Suprapubic skin (tissue), 4 donors: ENCODE results near the gene WNT5B. TPM values are rescaled to one million over a fixed set of nuclear protein-coding genes. Genes with fewer than 3 reads are reported as not detected.

ENCODE experiments used
- DNase-seq, 2 donors: peaks; one replicate each; pipeline ENCODE4 v3.0.0-alpha.2; 2019; ENCODE audit warnings: low spot score in 2 of 2
- H3K27ac ChIP-seq: fragments of 200-600 bp; sonication (generic); one replicate; pipeline ENCODE4 v1.5.1; 2019
- H3K27me3 ChIP-seq: fragments of 200-600 bp; sonication (generic); one replicate; pipeline ENCODE4 v1.5.1; 2019
- H3K36me3 ChIP-seq: fragments of 200-600 bp; sonication (generic); one replicate; pipeline ENCODE4 v1.5.1; 2019
- H3K4me1 ChIP-seq: fragments of 200-600 bp; sonication (generic); one replicate; pipeline ENCODE4 v1.5.1; 2019
- H3K4me3 ChIP-seq: fragments of 200-600 bp; sonication (generic); one replicate; pipeline ENCODE4 v1.5.1; 2019; ENCODE audit warnings: mild to moderate bottlenecking
- H3K9me3 ChIP-seq: fragments of 200-600 bp; sonication (generic); one replicate; pipeline ENCODE4 v1.5.1; 2019
- CTCF ChIP-seq, 2 donors: fragments of 200-600 bp in 1 of 2; fragments of 450-650 bp in 1 of 2; sonication (generic) in 1 of 2; IDR thresholded peaks; one replicate each; pipeline ENCODE4 v1.5.1; 2016 to 2019; ENCODE audit warnings: antibody characterized with exemption in 2 of 2, mild to moderate bottlenecking in 1 of 2, moderate library complexity in 1 of 2
- EP300 ChIP-seq: sonication (generic); formaldehyde crosslinking; IDR thresholded peaks from one replicate; pipeline ENCODE4 v1.6.1; 2017; ENCODE audit warnings: antibody characterized with exemption
- POLR2A ChIP-seq, 2 donors: fragments of 450-650 bp; IDR thresholded peaks; one replicate each; pipeline ENCODE4 v1.6.1; 2017; ENCODE audit warnings: antibody characterized with exemption in 2 of 2, mild to moderate bottlenecking in 2 of 2, moderate library complexity in 2 of 2
- POLR2AphosphoS5 ChIP-seq, 3 donors: sonication (generic); formaldehyde crosslinking; IDR thresholded peaks; one replicate each; pipeline ENCODE4 v1.6.1; 2017; ENCODE audit warnings: antibody characterized with exemption in 3 of 3
- WGBS: methylation state at CpG from one replicate; pipeline ENCODE4 v1.1.5; 2018; 5-methylcytosine and 5-hydroxymethylcytosine counted together
- total RNA-seq, 4 donors: library from RNA; depleted of rRNA; stranded (reverse); fragments of >200 nt; gene quantifications; one replicate each; pipeline ENCODE4 v1.1.0, GENCODE V29; 2016

The WNT5B gene
- total RNA-seq, 4 donors from 2014 or later: 7.3 to 12.8 (median 8.3) TPM

- Histone ChIP-seq H3K4me3 (peak overlapping the region; percentile 90), H3K4me1 (peaks cover 74% of the 10 kb centered on the region)
Observed at GRCh38 chr12:1591034-1591433, 38.0 kb upstream of the WNT5B start.

GRCh38 chr12:1591543-1591942 lies 37.5 kb upstream of the WNT5B start:
- no peak overlapping the region for H3K27ac ChIP-seq

More at GRCh38 chr12:1591034-1591433, 38.0 kb upstream of the WNT5B start:
- no peaks in the 10 kb centered on the region for H3K36me3 ChIP-seq
- no peak for DNase-seq
- H3K27ac ChIP-seq: peak overlapping the region; percentile 42
- no peaks in the 10 kb centered on the region for H3K27me3 ChIP-seq
- H3K9me3 ChIP-seq: no peaks in the 10 kb centered on the region
- TF ChIP-seq POLR2AphosphoS5 (IDR thresholded peaks at IDR 0.05) (no peak), EP300 (no peak), CTCF (IDR thresholded peaks at IDR 0.05) (no peak), POLR2A (IDR thresholded peaks at IDR 0.05) (no peak)
- 21% methylated on average over 3 of the region's 3 CpGs for WGBS

GRCh38 chr12:1592444-1593173 lies 36.4 kb upstream of the WNT5B start:
- Histone ChIP-seq H3K36me3 (no peaks in the 10 kb centered on the region), H3K4me3 (peak overlapping the region; percentile 90), H3K4me1 (peaks cover 70% of the 10 kb centered on the region), H3K9me3 (no peaks in the 10 kb centered on the region), H3K27me3 (no peaks in the 10 kb centered on the region), H3K27ac (peak overlapping the region; percentile 96)
- WGBS: 2% methylated on average over 11 of the region's 27 CpGs
- TF ChIP-seq EP300: no peak
- TF ChIP-seq POLR2A (IDR thresholded peaks at IDR 0.05): no peak
- TF ChIP-seq CTCF (IDR thresholded peaks at IDR 0.05): no peak
- no peak for TF ChIP-seq POLR2AphosphoS5 (IDR thresholded peaks at IDR 0.05)
- DNase-seq: no peak

More at GRCh38 chr12:1591543-1591942, 37.5 kb upstream of the WNT5B start:
- no peak for DNase-seq
- TF ChIP-seq EP300 (no peak), POLR2A (IDR thresholded peaks at IDR 0.05) (no peak)
- H3K9me3 ChIP-seq: no peaks in the 10 kb centered on the region
- H3K36me3 ChIP-seq: no peaks in the 10 kb centered on the region
- peaks cover 74% of the 10 kb centered on the region for H3K4me1 ChIP-seq
- WGBS: 31% methylated on average over 4 of the region's 4 CpGs
- H3K27me3 ChIP-seq: no peaks in the 10 kb centered on the region
- peak overlapping the region; percentile 90 for H3K4me3 ChIP-seq

GRCh38 chr12:1593174-1594005 lies 35.6 kb upstream of the WNT5B start:
- peak overlapping the region; percentile 90 for H3K4me3 ChIP-seq
- WGBS: no CpG with 5 or more reads among the region's 56 CpGs
- H3K27me3 ChIP-seq: no peaks in the 10 kb centered on the region
- H3K36me3 ChIP-seq: no peaks in the 10 kb centered on the region
- H3K27ac ChIP-seq: peak overlapping the region; percentile 96
- H3K4me1 ChIP-seq: peaks cover 62% of the 10 kb centered on the region
- TF ChIP-seq POLR2A (IDR thresholded peaks at IDR 0.05) (no peak), POLR2AphosphoS5 (IDR thresholded peaks at IDR 0.05) (no peak), EP300 (no peak), CTCF (IDR thresholded peaks at IDR 0.05) (no peak)
- H3K9me3 ChIP-seq: no peaks in the 10 kb centered on the region
- peak in 1 of 2 donors; percentile 74 for DNase-seq

GRCh38 chr12:1594006-1594260 lies 35.1 kb upstream of the WNT5B start:
- TF ChIP-seq EP300 (no peak), CTCF (IDR thresholded peaks at IDR 0.05) (no peak), POLR2A (IDR thresholded peaks at IDR 0.05) (no peak), POLR2AphosphoS5 (IDR thresholded peaks at IDR 0.05) (no peak)

More at GRCh38 chr12:1594006-1594260, 35.1 kb upstream of the WNT5B start:
- Histone ChIP-seq H3K36me3 (no peaks in the 10 kb centered on the region), H3K27me3 (no peaks in the 10 kb centered on the region), H3K4me3 (peak overlapping the region; percentile 90), H3K4me1 (peaks cover 56% of the 10 kb centered on the region), H3K27ac (peak overlapping the region; percentile 96), H3K9me3 (no peaks in the 10 kb centered on the region)
- DNase-seq: no peak
- WGBS: no CpG with 5 or more reads among the region's 34 CpGs
